CD14-positive monocyte (primary cell): ENCODE measurements around the gene SPPL2A. TPM values are rescaled to one million over a fixed set of nuclear protein-coding genes. Genes with fewer than 3 reads are reported as not detected.

Experiments
- DNase-seq, 3 donors: peaks; one replicate each; pipeline ENCODE4 v3.0.0-alpha.2; 2011 to 2022
- H2AFZ ChIP-seq: 2 replicates; pipeline ENCODE4 v1.6.0; 2012; ENCODE audit warnings: mild to moderate bottlenecking, low read depth, low read length, inconsistent platforms; ENCODE audit not compliant: insufficient read depth, poor library complexity, severe bottlenecking
- H3K27ac ChIP-seq, 2 donors: 1 replicate in 1 of 2; 2 replicates in 1 of 2; pipeline ENCODE4 v1.5.1; 2012 to 2013; ENCODE audit warnings: low read length in 2 of 2, control low read depth in 1 of 2, inconsistent platforms in 1 of 2, low read depth in 1 of 2, mild to moderate bottlenecking in 1 of 2
- H3K27me3 ChIP-seq, 2 donors: one replicate each; pipeline versions ENCODE4 v1.6.0 to v1.6.1; 2011 to 2013; ENCODE audit warnings: low read length in 2 of 2; ENCODE audit not compliant: control insufficient read depth in 2 of 2, insufficient read depth in 2 of 2
- H3K36me3 ChIP-seq, 2 donors: replicated peaks in 1 of 2; 1 replicate in 1 of 2; 2 replicates in 1 of 2; pipeline versions ENCODE4 v1.5.1 to v1.6.1; 2012 to 2013; ENCODE audit warnings: low read length in 2 of 2, control low read depth in 1 of 2, inconsistent platforms in 1 of 2, mild to moderate bottlenecking in 1 of 2; ENCODE audit not compliant: insufficient read depth in 2 of 2, control insufficient read depth in 1 of 2
- H3K4me1 ChIP-seq, 2 donors: 1 replicate in 1 of 2; 2 replicates in 1 of 2; pipeline versions ENCODE4 v1.5.1 to v1.6.1; 2012 to 2013; ENCODE audit warnings: low read length in 2 of 2, control low read depth in 1 of 2, inconsistent platforms in 1 of 2, mild to moderate bottlenecking in 1 of 2, moderate library complexity in 1 of 2; ENCODE audit not compliant: insufficient read depth in 2 of 2, control insufficient read depth in 1 of 2
- H3K4me2 ChIP-seq: replicated peaks from 2 replicates; pipeline ENCODE3; 2012; ENCODE audit warnings: low read length, moderate library complexity, mild to moderate bottlenecking; ENCODE audit not compliant: poor library complexity, severe bottlenecking; ENCODE audit errors: extremely low read depth
- H3K4me3 ChIP-seq, 3 experiments: fragments of 200-600 bp in 1 of 3; sonication (generic) in 1 of 3; replicated peaks in 1 of 3; 1 replicate in 2 of 3; 2 replicates in 1 of 3; pipeline ENCODE4 v1.5.1; 2011 to 2013; ENCODE audit warnings: low read length in 3 of 3, mild to moderate bottlenecking in 3 of 3, control low read depth in 2 of 3, low read depth in 2 of 3, inconsistent platforms in 1 of 3, moderate library complexity in 1 of 3
- H3K79me2 ChIP-seq: 2 replicates; pipeline ENCODE4 v1.6.0; 2012; ENCODE audit warnings: mild to moderate bottlenecking, control low read depth, inconsistent platforms, low read length, moderate library complexity; ENCODE audit not compliant: insufficient read depth
- H3K9ac ChIP-seq: 2 replicates; pipeline ENCODE4 v1.6.0; 2017; ENCODE audit warnings: low read length, mild to moderate bottlenecking; ENCODE audit not compliant: insufficient read depth, poor library complexity, severe bottlenecking
- H3K9me3 ChIP-seq, 2 donors: replicated peaks in 1 of 2; 1 replicate in 1 of 2; 2 replicates in 1 of 2; pipeline versions ENCODE4 v1.5.1 to v1.6.1; 2012 to 2013; ENCODE audit warnings: low read length in 2 of 2, control low read depth in 1 of 2; ENCODE audit not compliant: control insufficient read depth in 1 of 2, insufficient read depth in 1 of 2
- H4K20me1 ChIP-seq: 2 replicates; pipeline ENCODE4 v1.6.0; 2012; ENCODE audit warnings: mild to moderate bottlenecking, low read length, control low read depth, moderate library complexity; ENCODE audit not compliant: insufficient read depth
- H3K27ac Mint-ChIP-seq, 7 donors: one replicate each; pipeline ENCODE4 v1.8.0; 2020; ENCODE audit warnings: mild to moderate bottlenecking in 7 of 7, mixed read lengths in 7 of 7, moderate library complexity in 6 of 7, inconsistent platforms in 2 of 7
- H3K27me3 Mint-ChIP-seq, 3 donors: one replicate each; pipeline ENCODE4 v1.8.0; 2021 to 2022; ENCODE audit warnings: low read depth in 3 of 3, mild to moderate bottlenecking in 3 of 3, mixed read lengths in 3 of 3, moderate library complexity in 3 of 3, inconsistent platforms in 1 of 3
- H3K36me3 Mint-ChIP-seq, 2 donors: one replicate each; pipeline ENCODE4 v1.8.0; 2020; ENCODE audit warnings: mixed read lengths in 2 of 2, inconsistent platforms in 1 of 2, mild to moderate bottlenecking in 1 of 2
- H3K4me1 Mint-ChIP-seq: one replicate; pipeline ENCODE4 v1.8.0; 2020; ENCODE audit warnings: mild to moderate bottlenecking, mixed read lengths
- H3K4me3 Mint-ChIP-seq, 2 donors: one replicate each; pipeline ENCODE4 v1.8.0; 2020; ENCODE audit warnings: mild to moderate bottlenecking in 2 of 2, mixed read lengths in 2 of 2, moderate library complexity in 1 of 2
- H3K9me3 Mint-ChIP-seq, 7 donors: one replicate each; pipeline ENCODE4 v1.8.0; 2020 to 2022; ENCODE audit warnings: mixed read lengths in 7 of 7, mild to moderate bottlenecking in 6 of 7, moderate library complexity in 6 of 7, inconsistent platforms in 2 of 7
- WGBS: methylation state at CpG from one replicate; pipeline ENCODE4 v1.1.5; 2013; ENCODE audit warnings: missing lambda C conversion rate; ENCODE audit not compliant: insufficient coverage; 5-methylcytosine and 5-hydroxymethylcytosine counted together
- intact Hi-C, 2 donors: fragments of 100-400 bp; cut with micrococcal nuclease; formaldehyde crosslinking; loops; one replicate each; pipeline versions ENCODE4 v1.15.0 to v1.15.1; 2023
- polyA plus RNA-seq, 3 donors: library from polyadenylated mRNA; depleted of rRNA in 1 of 3; unstranded in 2 of 3; stranded (reverse) in 1 of 3; fragments of 300-500 nt in 2 of 3; fragments of >200 nt in 1 of 3; fragmentation: Illumina TruSeq in 2 of 3; gene quantifications; 1 replicate in 2 of 3; 2 replicates in 1 of 3; pipeline ENCODE4 v1.2.3, GENCODE V29; 2012 to 2021
- TF ChIP-seq, protein P1 (sequence below): fragments of 200-600 bp; IDR thresholded peaks from one replicate; pipeline ENCODE4 v1.8.0; 2022; ENCODE audit warnings: antibody characterized with exemption, mild to moderate bottlenecking

Gene SPPL2A
- polyA plus RNA-seq, 3 donors: 111 to 204 (median 190) TPM

DNA sequence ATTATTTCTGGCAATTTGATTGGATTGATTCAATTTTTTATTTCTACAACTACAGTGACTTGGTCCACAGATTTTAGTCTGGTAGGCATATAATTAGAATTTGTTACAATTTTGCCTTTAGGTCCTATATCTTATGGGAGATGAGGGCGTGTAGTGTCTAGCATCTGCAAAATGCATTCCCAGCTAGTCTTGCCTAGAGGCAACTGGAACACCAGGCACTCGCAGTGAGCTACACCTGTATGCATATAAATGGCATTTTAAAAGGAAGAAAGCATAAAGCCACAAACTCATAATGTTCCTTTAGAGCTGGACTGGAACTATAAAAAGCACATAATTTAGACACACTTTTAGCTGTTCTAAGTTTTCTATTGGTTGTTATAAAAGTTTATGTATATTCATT lies 17.9 kb upstream of the SPPL2A start:
- Histone ChIP-seq H2AFZ (peak overlapping the region; percentile 56), H3K79me2 (no peaks in the 10 kb centered on the region), H3K9ac (no peak overlapping the region), H3K9me3 (no peaks in the 10 kb centered on the region), H3K36me3 (no peaks in the 10 kb centered on the region), H4K20me1 (no peaks in the 10 kb centered on the region), H3K4me1 (no peaks in the 10 kb centered on the region), H3K27ac (no peak overlapping the region), H3K27me3 (no peaks in the 10 kb centered on the region), H3K4me2 (no peak overlapping the region), H3K4me3 (no peak overlapping the region)
- no peak overlapping the region for H3K27ac Mint-ChIP-seq
- WGBS: 100% methylated on average over 1 of the region's 2 CpGs
- no peak for DNase-seq
- no peaks in the 10 kb centered on the region for H3K36me3 Mint-ChIP-seq
- no peak overlapping the region for H3K4me3 Mint-ChIP-seq
- TF ChIP-seq, protein P1, sequence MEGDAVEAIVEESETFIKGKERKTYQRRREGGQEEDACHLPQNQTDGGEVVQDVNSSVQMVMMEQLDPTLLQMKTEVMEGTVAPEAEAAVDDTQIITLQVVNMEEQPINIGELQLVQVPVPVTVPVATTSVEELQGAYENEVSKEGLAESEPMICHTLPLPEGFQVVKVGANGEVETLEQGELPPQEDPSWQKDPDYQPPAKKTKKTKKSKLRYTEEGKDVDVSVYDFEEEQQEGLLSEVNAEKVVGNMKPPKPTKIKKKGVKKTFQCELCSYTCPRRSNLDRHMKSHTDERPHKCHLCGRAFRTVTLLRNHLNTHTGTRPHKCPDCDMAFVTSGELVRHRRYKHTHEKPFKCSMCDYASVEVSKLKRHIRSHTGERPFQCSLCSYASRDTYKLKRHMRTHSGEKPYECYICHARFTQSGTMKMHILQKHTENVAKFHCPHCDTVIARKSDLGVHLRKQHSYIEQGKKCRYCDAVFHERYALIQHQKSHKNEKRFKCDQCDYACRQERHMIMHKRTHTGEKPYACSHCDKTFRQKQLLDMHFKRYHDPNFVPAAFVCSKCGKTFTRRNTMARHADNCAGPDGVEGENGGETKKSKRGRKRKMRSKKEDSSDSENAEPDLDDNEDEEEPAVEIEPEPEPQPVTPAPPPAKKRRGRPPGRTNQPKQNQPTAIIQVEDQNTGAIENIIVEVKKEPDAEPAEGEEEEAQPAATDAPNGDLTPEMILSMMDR: no peak
- peaks cover 0 to 4% (median 0%) of the 10 kb centered on the region in 7 donors for H3K9me3 Mint-ChIP-seq
- peaks cover 2% of the 10 kb centered on the region for H3K4me1 Mint-ChIP-seq
- H3K27me3 Mint-ChIP-seq: peaks cover 1 to 4% (median 3%) of the 10 kb centered on the region in 3 donors
- intact Hi-C loops: no loop called here

- Histone ChIP-seq H3K27me3 (no peaks in the 10 kb centered on the region), H3K4me2 (no peak overlapping the region), H2AFZ (no peak overlapping the region), H3K79me2 (no peaks in the 10 kb centered on the region), H3K4me1 (no peaks in the 10 kb centered on the region), H3K4me3 (no peak overlapping the region), H3K9ac (no peak overlapping the region), H4K20me1 (no peaks in the 10 kb centered on the region), H3K27ac (no peak overlapping the region), H3K9me3 (no peaks in the 10 kb centered on the region), H3K36me3 (no peaks in the 10 kb centered on the region)
- peaks cover 2% of the 10 kb centered on the region for H3K4me1 Mint-ChIP-seq
- TF ChIP-seq, protein P1: no peak
- H3K9me3 Mint-ChIP-seq: peaks cover 0 to 2% (median 0%) of the 10 kb centered on the region in 7 donors
- no peak overlapping the region for H3K27ac Mint-ChIP-seq
- no peak for DNase-seq
- no peaks in the 10 kb centered on the region for H3K36me3 Mint-ChIP-seq
- H3K4me3 Mint-ChIP-seq: no peak overlapping the region
- intact Hi-C loops: no loop called here
- H3K27me3 Mint-ChIP-seq: peaks cover 0 to 3% (median 1%) of the 10 kb centered on the region in 3 donors
- WGBS: 100% methylated on average over 1 of the region's 5 CpGs
These were observed 12.6 kb upstream of the SPPL2A start for GRCh38 chr15:50778086-50778485.
